Measurements from ENCODE around the gene NR4A1. TPM values are rescaled to one million over a fixed set of nuclear protein-coding genes. Genes with fewer than 3 reads are reported as not detected.
A peak's percentile ranks its signal among the peaks of the same experiment; 100 is the strongest.

The NR4A1 gene
- total RNA-seq: 79.2 TPM

DNA sequence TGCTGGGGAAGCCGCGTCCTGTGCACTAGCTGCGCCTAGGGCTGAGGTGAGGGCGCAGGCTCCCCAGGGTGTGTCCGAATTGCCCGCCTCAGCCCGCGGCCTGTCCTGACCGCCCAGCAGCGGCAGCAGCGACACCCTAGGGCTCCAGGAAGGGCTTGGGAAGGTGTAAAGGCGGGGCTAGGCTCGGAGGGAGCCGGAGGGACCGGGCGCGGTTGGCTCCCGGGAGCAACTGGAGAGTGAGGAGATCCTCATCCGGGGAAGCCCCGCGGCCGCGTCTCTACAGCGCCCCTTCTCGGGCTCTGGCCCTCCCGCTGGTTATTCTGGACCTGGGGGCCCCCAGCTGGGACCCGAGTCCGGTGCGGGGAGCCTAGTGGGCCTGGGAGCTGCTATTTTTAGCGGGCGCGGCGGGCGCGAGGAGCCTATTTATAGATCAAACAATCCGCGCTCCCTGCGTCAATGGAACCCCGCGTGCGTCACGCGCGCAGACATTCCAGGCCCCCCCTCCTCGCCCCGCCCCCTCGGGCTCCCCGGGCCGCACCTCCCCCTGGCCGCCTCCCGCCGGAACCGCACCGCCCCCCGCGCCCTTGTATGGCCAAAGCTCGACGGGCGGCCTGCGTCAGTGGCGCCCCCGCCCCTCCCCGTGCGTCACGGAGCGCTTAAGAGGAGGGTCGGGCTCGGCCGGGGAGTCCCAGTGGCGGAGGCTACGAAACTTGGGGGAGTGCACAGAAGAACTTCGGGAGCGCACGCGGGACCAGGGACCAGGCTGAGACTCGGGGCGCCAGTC lies at the start of gene NR4A1:
NR4A1 (plus strand) TSS at position 685 of the 784 bp plus-strand sequence. CDS start 2,887 bp downstream, outside the sequence.
- DNase-seq (ENCODE audit: low spot score): peak; percentile 97

DNA sequence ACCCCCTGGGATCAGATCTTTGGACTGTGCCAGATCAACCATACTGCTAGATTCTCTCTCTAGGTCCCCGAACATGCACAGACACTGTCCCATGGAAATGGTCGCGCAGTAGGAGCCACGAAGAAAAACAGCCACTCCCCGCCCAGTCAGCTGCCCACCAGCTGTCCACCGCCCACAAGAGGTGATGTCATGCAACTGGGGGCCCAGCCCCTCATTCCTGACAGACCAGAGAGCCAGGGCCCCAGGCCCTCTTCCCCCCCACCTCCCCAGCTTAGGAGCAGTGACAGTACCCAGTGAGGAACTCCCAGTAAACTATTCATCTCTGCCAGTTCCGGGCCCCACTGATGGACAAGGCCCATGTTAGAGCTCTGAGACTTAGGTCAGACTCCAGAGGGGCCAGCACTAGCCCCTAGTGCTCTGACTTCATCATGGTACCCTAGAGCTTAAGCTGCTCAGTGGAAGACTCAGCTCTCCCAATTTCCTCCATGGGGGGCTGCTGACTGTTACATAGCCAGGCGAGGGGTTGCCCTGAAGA lies 48.2 kb upstream of the NR4A1 start:
- DNase-seq (ENCODE audit: low spot score): no peak

GRCh38 chr12:52003591-52003990 lies 47.7 kb upstream of the NR4A1 start:
- no peak for DNase-seq (ENCODE audit: low spot score)

- peak; percentile 67 for DNase-seq (ENCODE audit: low spot score)
These were observed 47.1 kb upstream of the NR4A1 start for GRCh38 chr12:52004042-52004648.

DNA sequence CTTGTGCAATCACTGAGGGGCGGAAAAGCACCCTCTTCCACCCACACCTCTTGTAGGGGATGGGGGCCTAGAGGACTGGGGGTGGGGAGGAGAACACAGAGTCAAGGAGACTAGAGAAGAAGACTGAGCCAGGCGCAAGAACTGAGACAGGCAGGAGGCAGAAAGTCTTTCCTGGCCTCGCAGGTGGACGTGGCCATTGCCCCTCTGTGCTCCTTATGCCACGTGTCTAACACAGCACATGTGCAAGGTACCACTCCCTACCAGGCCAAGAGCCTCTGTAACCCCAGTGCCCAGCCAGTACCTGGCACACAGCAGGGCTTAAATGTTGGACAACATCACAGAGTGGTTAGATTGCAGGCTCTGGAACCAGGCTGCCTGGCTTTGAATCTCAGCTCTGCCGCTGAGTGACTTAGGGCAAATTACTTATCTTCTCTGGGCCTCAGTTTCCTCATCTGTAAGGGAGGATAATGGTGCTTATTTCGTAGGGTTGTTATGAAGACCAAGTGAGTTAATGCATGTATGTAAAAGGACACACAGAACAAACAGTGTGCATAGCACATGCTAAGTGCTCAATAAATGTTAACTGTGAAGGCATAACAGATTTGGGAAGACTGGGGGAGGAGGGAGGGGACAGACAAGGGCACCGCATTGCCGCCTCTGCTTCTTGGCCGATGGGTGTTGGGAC lies 45.9 kb upstream of the NR4A1 start:
- DNase-seq (ENCODE audit: low spot score): no peak

GRCh38 chr12:52005903-52006703 lies 45.1 kb upstream of the NR4A1 start:
- no peak for DNase-seq (ENCODE audit: low spot score)

DNA sequence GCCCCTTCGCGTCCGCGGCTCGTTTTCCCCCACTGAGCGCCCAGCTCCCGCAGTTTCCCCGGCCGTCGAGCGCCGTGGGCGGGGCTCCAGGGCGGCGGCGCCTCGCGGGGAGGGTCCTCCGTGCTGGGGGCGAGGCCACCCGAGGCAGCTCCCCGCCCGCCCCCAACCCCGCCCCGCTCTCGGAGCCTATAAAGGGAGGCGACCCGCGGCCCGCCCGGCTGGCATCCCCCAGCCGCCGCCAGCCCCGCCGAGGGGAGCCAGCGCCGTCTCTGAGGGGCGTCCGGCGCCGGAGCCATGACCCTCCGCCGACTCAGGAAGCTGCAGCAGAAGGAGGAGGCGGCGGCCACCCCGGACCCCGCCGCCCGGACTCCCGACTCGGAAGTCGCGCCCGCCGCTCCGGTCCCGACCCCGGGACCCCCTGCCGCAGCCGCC lies 44.5 kb upstream of the NR4A1 start, which contains the start of gene TAMALIN:
TAMALIN (plus strand) TSS at position 221 of the 432 bp plus-strand sequence; CDS start at position 295, 74 bp downstream.
- DNase-seq (ENCODE audit: low spot score): peak; percentile 72

GRCh38 chr12:52007158-52007921 lies 43.9 kb upstream of the NR4A1 start:
- no peak for DNase-seq (ENCODE audit: low spot score)

DNA sequence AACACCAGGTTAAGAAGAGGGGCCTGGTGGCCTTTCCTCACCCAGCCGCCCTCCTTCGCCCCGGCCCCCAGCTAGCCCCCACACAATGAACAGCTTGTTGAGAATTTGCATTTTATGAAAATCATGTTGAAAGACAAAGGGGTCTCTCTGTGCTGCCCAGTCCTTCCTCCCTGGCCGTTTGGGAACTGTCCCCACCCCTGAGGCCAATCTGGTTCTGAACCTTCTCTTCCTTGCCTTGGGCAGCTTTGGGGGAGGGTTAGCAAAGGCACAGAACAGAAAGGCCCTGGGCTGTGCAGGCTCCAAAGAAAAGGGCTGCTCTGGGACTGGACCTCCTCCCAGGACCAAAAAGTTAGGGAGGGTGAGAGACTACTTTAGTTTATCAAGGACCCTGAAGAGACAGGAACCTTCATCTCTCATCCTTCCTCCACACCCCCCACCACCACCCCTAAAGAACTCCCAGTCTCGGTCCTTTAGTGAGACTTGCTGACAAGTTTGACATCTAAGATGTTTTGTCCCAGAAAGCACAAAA lies 43.2 kb upstream of the NR4A1 start:
- no peak for DNase-seq (ENCODE audit: low spot score)

DNA sequence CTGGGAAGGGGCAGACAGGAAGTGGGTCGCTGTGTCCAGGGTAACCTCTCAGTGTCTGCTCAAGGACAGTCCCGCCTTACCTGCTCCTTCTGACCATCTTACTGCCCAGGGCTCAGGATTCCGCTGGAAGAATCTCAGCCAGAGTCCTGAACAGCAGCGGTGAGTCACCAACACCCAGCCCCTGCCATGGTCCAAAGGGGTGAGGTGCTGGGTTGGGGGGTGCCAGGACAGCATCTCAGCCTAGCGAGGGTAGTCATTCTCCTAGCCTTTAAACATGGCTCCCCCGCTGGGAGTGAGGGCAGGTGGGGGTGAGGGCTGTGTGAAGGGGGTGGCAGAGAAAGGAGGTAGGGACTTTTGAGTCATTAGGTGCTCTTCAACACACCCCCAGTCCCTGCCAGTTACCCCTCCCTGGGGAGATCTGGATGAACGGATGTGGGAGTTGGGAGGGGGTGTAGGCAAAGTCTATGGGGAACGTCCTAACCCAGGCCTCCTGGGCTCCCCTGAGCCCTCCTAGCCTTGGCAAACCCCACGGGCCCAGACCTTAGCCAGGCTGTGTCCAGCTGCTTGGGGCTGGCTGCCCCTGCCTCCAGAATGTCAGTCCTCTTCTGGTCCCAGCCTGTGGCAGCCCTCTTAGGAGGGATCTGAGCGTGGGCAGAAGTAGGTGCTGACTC lies 42.0 kb upstream of the NR4A1 start:
- no peak for DNase-seq (ENCODE audit: low spot score)

DNA sequence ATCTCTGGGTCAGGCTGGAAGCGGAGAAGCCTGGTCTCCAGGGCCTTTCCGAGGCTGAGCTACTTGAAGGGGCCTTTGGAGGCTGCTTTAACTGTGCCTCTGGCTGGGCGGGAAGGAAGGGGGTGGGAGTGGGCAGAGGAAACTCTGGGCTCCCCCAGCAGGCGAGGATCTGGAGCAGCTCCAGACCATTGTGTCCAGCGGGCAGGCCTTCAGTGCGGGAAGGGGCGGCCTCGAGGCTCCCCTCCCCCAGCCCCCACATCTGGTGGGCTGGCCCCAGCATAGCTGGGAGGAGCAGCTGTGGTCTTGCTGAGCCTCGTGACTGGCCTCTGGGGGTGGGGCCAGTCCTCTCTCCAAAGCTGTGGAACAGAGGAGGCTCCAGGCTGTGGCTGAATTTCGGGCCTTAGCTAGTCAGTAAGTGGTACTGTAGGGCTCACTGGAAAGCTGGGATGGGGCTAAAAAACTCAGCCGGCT lies 41.1 kb upstream of the NR4A1 start:
- peak; percentile 81 for DNase-seq (ENCODE audit: low spot score)

- DNase-seq (ENCODE audit: low spot score): no peak
These were observed 40.3 kb upstream of the NR4A1 start for GRCh38 chr12:52010692-52011601.

- DNase-seq (ENCODE audit: low spot score): no peak
These were observed 39.5 kb upstream of the NR4A1 start for GRCh38 chr12:52011602-52012214.

GRCh38 chr12:52013626-52014310 lies 37.5 kb upstream of the NR4A1 start:
- no peak for DNase-seq (ENCODE audit: low spot score)

DNA sequence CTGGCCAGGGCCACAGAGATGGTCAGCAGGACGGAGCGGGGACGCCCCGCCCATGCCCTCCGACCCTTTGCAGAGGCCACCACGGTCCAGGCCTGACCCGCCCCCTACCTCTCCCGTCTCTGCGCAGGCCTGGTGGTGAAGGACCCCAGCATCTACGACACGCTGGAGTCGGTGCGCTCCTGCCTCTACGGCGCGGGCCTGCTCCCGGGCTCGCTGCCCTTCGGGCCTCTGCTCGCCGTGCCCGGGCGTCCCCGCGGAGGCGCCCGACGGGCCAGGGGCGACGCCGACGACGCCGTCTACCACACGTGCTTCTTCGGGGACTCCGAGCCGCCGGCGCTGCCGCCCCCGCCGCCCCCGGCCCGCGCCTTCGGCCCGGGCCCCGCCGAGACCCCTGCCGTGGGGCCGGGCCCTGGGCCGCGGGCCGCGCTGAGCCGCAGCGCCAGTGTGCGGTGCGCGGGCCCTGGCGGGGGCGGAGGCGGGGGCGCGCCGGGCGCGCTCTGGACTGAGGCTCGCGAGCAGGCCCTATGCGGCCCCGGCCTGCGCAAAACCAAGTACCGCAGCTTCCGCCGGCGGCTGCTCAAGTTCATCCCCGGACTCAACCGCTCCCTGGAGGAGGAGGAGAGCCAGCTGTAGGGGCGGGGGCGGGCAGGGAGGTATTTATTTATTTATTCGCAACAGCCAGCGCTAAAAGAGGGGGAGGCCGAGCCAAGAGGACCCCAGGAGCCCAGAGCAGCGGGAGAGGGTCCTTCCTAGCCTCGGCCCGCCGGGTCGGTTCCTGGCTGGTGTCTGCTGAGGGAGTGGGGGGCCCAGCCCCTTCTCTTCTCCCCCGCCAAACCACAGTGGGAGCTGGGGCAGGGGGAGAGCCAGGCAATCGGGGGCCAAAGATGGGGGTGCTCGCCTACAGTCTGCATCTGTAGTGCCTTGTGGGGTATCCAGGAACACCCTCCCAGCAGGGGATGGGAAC lies 36.4 kb upstream of the NR4A1 start:
- DNase-seq (ENCODE audit: low spot score): no peak

DNA sequence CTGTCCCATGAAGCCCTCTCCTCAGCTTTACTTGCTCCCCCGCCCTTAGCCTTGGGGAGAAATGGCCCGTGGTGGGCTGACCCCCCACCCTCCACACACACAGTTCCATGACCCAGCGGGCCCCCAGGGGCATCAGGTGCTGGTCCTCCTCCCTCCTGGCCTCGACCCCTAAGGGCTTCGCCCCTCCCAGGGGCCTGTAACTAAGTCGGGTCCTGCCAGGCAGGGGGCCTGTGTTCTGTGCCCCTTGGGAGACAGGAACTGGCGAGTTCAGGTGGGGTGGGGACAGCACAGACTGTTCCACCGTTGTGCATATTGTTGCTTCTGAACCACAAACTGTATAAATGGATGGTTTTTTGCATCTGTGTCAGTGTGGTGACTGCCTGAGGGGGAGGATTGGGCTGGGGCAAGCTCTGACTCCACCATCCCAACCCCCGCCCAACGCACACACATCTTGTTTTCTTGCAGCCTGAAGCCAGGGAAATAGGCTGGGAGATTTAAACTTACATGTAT lies 35.7 kb upstream of the NR4A1 start:
- no peak for DNase-seq (ENCODE audit: low spot score)

All from ureter (tissue), 1 donor.